ENCODE data around the gene B3GALT6. TPM values are rescaled to one million over a fixed set of nuclear protein-coding genes. Genes with fewer than 3 reads are reported as not detected.

B3GALT6 gene
- total and polyA plus RNA-seq, 2 experiments from 2014 or later: 5.5 to 26.5 TPM

DNA sequence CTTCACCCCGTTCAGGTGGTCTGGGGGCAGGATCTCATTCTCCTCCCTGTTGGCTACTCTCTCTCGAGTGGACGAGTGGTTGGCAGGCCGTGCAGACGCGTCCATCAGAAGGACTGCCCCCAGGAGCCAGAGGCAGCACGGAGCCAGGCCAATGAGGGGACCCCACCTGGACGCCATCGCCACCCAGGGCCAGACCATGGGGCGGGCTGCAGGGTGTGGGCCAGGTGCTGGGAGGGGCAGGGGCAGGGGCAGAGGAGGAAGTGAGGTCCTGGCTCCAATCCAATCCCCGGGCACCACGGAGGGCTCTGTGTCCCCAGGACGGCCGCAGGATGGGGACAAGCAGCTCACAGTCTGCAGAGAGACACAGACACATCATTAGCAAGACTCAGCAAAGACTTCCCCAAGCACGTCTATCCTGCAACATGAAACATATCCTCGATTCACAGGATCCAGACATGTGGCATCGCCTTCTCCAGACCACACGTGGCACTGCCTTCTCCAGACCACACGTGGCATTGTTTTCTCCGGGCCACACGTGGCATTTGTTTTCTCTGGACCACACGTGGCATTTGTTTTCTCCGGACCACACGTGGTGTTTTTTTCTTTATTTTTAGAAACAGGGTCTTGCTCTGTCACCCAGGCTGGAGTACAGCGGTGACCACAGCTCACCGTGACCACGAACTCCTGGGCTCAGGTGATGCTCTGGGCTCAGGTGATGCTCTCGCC, 3.3 kb upstream of the B3GALT6 start:
- DNase-seq (ENCODE audit: low spot score) (no peak), ATAC-seq (no peak)
- Mint-ChIP-seq H3K27ac (no peak overlapping the region), H3K4me1 (peaks cover 12% of the 10 kb centered on the region), H3K4me3 (no peak overlapping the region), H3K36me3 (ENCODE audit: low read depth) (peaks cover 24% of the 10 kb centered on the region), H3K27me3 (ENCODE audit: insufficient read depth, low read depth, poor library complexity) (peaks cover 14% of the 10 kb centered on the region), H3K9me3 (peaks cover 5% of the 10 kb centered on the region)
- Histone ChIP-seq H3K27ac (ENCODE audit: low read depth) (no peak overlapping the region), H3F3A (replicated peaks; ENCODE audit: low read depth) (peaks cover 8% of the 10 kb centered on the region; the same call in 1 of the 2 replicates), H2AFZ (no peak overlapping the region), H3K4me1 (ENCODE audit: insufficient read depth) (peaks cover 6% of the 10 kb centered on the region), H3K79me2 (replicated peaks; ENCODE audit: insufficient read depth) (peaks cover 35% of the 10 kb centered on the region), H4K20me1 (replicated peaks; ENCODE audit: insufficient read depth) (peaks cover 8% of the 10 kb centered on the region), H3K4me2 (no peak overlapping the region), H3K27me3 (ENCODE audit: insufficient read depth) (no peaks in the 10 kb centered on the region), H3K36me3 (ENCODE audit: insufficient read depth) (no peaks in the 10 kb centered on the region), H3K9me2 (ENCODE audit: insufficient read depth) (no peaks in the 10 kb centered on the region), H3K4me3 (no peak overlapping the region)
- TF ChIP-seq EZH2 (IDR thresholded peaks at IDR 0.05; ENCODE audit: low read depth, unreplicated experiment) (no peak), REST (IDR thresholded peaks at IDR 0.05; ENCODE audit: unreplicated experiment) (no peak), CREB1 (CRISPR knock-in tag; IDR thresholded peaks at IDR 0.05; ENCODE audit: low read depth) (no peak), EZH2phosphoT487 (IDR thresholded peaks at IDR 0.05; ENCODE audit: unreplicated experiment) (no peak), ZNF331 (CRISPR knock-in tag; IDR thresholded peaks at IDR 0.05; ENCODE audit: low read depth) (no peak), POLR2AphosphoS5 (IDR thresholded peaks at IDR 0.05; ENCODE audit: low read depth) (no peak)
- TF ChIP-seq, protein P1, sequence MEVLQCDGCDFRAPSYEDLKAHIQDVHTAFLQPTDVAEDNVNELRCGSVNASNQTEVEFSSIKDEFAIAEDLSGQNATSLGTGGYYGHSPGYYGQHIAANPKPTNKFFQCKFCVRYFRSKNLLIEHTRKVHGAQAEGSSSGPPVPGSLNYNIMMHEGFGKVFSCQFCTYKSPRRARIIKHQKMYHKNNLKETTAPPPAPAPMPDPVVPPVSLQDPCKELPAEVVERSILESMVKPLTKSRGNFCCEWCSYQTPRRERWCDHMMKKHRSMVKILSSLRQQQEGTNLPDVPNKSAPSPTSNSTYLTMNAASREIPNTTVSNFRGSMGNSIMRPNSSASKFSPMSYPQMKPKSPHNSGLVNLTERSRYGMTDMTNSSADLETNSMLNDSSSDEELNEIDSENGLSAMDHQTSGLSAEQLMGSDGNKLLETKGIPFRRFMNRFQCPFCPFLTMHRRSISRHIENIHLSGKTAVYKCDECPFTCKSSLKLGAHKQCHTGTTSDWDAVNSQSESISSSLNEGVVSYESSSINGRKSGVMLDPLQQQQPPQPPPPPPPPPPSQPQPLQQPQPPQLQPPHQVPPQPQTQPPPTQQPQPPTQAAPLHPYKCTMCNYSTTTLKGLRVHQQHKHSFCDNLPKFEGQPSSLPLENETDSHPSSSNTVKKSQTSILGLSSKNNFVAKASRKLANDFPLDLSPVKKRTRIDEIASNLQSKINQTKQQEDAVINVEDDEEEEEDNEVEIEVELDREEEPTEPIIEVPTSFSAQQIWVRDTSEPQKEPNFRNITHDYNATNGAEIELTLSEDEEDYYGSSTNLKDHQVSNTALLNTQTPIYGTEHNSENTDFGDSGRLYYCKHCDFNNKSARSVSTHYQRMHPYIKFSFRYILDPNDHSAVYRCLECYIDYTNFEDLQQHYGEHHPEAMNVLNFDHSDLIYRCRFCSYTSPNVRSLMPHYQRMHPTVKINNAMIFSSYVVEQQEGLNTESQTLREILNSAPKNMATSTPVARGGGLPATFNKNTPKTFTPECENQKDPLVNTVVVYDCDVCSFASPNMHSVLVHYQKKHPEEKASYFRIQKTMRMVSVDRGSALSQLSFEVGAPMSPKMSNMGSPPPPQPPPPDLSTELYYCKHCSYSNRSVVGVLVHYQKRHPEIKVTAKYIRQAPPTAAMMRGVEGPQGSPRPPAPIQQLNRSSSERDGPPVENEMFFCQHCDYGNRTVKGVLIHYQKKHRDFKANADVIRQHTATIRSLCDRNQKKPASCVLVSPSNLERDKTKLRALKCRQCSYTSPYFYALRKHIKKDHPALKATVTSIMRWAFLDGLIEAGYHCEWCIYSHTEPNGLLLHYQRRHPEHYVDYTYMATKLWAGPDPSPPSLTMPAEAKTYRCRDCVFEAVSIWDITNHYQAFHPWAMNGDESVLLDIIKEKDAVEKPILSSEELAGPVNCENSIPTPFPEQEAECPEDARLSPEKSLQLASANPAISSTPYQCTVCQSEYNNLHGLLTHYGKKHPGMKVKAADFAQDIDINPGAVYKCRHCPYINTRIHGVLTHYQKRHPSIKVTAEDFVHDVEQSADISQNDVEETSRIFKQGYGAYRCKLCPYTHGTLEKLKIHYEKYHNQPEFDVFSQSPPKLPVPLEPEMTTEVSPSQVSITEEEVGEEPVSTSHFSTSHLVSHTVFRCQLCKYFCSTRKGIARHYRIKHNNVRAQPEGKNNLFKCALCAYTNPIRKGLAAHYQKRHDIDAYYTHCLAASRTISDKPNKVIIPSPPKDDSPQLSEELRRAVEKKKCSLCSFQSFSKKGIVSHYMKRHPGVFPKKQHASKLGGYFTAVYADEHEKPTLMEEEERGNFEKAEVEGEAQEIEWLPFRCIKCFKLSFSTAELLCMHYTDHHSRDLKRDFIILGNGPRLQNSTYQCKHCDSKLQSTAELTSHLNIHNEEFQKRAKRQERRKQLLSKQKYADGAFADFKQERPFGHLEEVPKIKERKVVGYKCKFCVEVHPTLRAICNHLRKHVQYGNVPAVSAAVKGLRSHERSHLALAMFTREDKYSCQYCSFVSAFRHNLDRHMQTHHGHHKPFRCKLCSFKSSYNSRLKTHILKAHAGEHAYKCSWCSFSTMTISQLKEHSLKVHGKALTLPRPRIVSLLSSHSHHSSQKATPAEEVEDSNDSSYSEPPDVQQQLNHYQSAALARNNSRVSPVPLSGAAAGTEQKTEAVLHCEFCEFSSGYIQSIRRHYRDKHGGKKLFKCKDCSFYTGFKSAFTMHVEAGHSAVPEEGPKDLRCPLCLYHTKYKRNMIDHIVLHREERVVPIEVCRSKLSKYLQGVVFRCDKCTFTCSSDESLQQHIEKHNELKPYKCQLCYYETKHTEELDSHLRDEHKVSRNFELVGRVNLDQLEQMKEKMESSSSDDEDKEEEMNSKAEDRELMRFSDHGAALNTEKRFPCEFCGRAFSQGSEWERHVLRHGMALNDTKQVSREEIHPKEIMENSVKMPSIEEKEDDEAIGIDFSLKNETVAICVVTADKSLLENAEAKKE (CRISPR knock-in tag; IDR thresholded peaks at IDR 0.05): no peak

All from GM23338 (cell line).